ENCODE data around the gene RRBP1.

RRBP1 gene

GRCh38 chr20:17715075-17715474 lies 33.0 kb upstream of the RRBP1 start:
- no peak for DNase-seq (ENCODE audit: low read depth)
- TF ChIP-seq CTCF (IDR thresholded peaks at IDR 0.05; ENCODE audit: insufficient read depth, low read depth, low read length, missing control alignments), result no peak
- H3K4me3 ChIP-seq (ENCODE audit: low read length), result no peak overlapping the region

- no peak for DNase-seq (ENCODE audit: low read depth)
- no peak for TF ChIP-seq CTCF (IDR thresholded peaks at IDR 0.05; ENCODE audit: insufficient read depth, low read depth, low read length, missing control alignments)
- no peak overlapping the region for H3K4me3 ChIP-seq (ENCODE audit: low read length)
Measured at GRCh38 chr20:17714597-17714996, 32.6 kb upstream of the RRBP1 start.

GRCh38 chr20:17712708-17713107 lies 30.7 kb upstream of the RRBP1 start:
- H3K4me3 ChIP-seq (ENCODE audit: low read length), result no peak overlapping the region
- no peak for TF ChIP-seq CTCF (IDR thresholded peaks at IDR 0.05; ENCODE audit: insufficient read depth, low read depth, low read length, missing control alignments)
- DNase-seq (ENCODE audit: low read depth), result no peak

- no peak overlapping the region for H3K4me3 ChIP-seq (ENCODE audit: low read length)
- no peak for TF ChIP-seq CTCF (IDR thresholded peaks at IDR 0.05; ENCODE audit: insufficient read depth, low read depth, low read length, missing control alignments)
Measured at GRCh38 chr20:17712201-17712600, 30.2 kb upstream of the RRBP1 start.

GRCh38 chr20:17711267-17711627 lies 29.2 kb upstream of the RRBP1 start:
- no peak overlapping the region for H3K4me3 ChIP-seq (ENCODE audit: low read length)
- no peak for DNase-seq (ENCODE audit: low read depth)
- no peak for TF ChIP-seq CTCF (IDR thresholded peaks at IDR 0.05; ENCODE audit: insufficient read depth, low read depth, low read length, missing control alignments)

More at GRCh38 chr20:17712201-17712600, 30.2 kb upstream of the RRBP1 start:
- DNase-seq (ENCODE audit: low read depth), result no peak

- TF ChIP-seq CTCF (IDR thresholded peaks at IDR 0.05; ENCODE audit: insufficient read depth, low read depth, low read length, missing control alignments), result no peak
- no peak for DNase-seq (ENCODE audit: low read depth)
- no peak overlapping the region for H3K4me3 ChIP-seq (ENCODE audit: low read length)
Measured at GRCh38 chr20:17710379-17711266, 28.6 kb upstream of the RRBP1 start.
